HEK293T (cell line): Measurements from ENCODE around the gene ADPGK.

ENCODE experiments used
- CTCF ChIA-PET: fragments of 350-600 bp; formaldehyde crosslinking; extraction: SDS; loops from one replicate; lab custom pipeline; 2021; ENCODE audit warnings: antibody characterized with exemption, inconsistent platforms; lab: Yijun Ruan, JAX
- POLR2A ChIA-PET: fragments of 350-600 bp; formaldehyde crosslinking; extraction: SDS; loops from one replicate; lab custom pipeline; 2020; ENCODE audit warnings: antibody characterized with exemption, inconsistent platforms; lab: Yijun Ruan, JAX
- DNase-seq: peaks from one replicate; pipeline ENCODE4 v3.0.0; 2012; ENCODE audit warnings: mixed read lengths; ENCODE audit errors: extremely low spot score
- ARNT ChIP-seq: fragments of 450-650 bp; IDR thresholded peaks from 2 replicates; pipeline ENCODE4 v1.6.1; 2017; ENCODE audit warnings: mild to moderate bottlenecking
- BHLHE40 ChIP-seq: fragments of 450-650 bp; IDR thresholded peaks from 2 replicates; pipeline ENCODE4 v1.6.1; 2016; ENCODE audit warnings: mild to moderate bottlenecking, moderate library complexity, borderline replicate concordance
- CTBP1 ChIP-seq: fragments of 450-650 bp; IDR thresholded peaks from 2 replicates; pipeline ENCODE4 v1.6.1; 2016; ENCODE audit warnings: borderline replicate concordance
- ELF4 ChIP-seq: fragments of 450-650 bp; IDR thresholded peaks from 2 replicates; pipeline ENCODE4 v1.6.1; 2017; ENCODE audit warnings: antibody characterized with exemption
- FOXA1 ChIP-seq: fragments of 450-650 bp; IDR thresholded peaks from 2 replicates; pipeline ENCODE4 v1.6.1; 2016; ENCODE audit warnings: mild to moderate bottlenecking
- FOXK2 ChIP-seq: fragments of 450-650 bp; IDR thresholded peaks from 2 replicates; pipeline ENCODE4 v1.6.1; 2016; ENCODE audit warnings: mild to moderate bottlenecking
- FOXM1 ChIP-seq: fragments of 450-650 bp; IDR thresholded peaks from 2 replicates; pipeline ENCODE4 v1.6.1; 2017; ENCODE audit warnings: mild to moderate bottlenecking, borderline replicate concordance
- HDGF ChIP-seq: fragments of 450-650 bp; IDR thresholded peaks from 2 replicates; pipeline ENCODE4 v1.6.1; 2017; ENCODE audit warnings: antibody characterized with exemption, borderline replicate concordance
- L3MBTL2 ChIP-seq: fragments of 450-650 bp; conservative IDR thresholded peaks from 2 replicates; pipeline ENCODE4 v1.6.1; 2016; ENCODE audit warnings: mild to moderate bottlenecking
- LEF1 ChIP-seq: fragments of 450-650 bp; IDR thresholded peaks from 2 replicates; pipeline ENCODE4 v1.6.1; 2017; ENCODE audit warnings: mild to moderate bottlenecking, borderline replicate concordance
- NFRKB ChIP-seq: fragments of 450-650 bp; IDR thresholded peaks from 2 replicates; pipeline ENCODE4 v1.6.1; 2016; ENCODE audit warnings: mild to moderate bottlenecking, moderate library complexity
- SP1 ChIP-seq: fragments of 450-650 bp; IDR thresholded peaks from 2 replicates; pipeline ENCODE4 v1.6.1; 2017
- SUZ12 ChIP-seq: fragments of 450-650 bp; IDR thresholded peaks from 2 replicates; pipeline ENCODE4 v1.6.1; 2016; ENCODE audit warnings: mild to moderate bottlenecking
- TARDBP ChIP-seq: fragments of 450-650 bp; IDR thresholded peaks from 2 replicates; pipeline ENCODE4 v1.6.1; 2016
- ZNF384 ChIP-seq: fragments of 450-650 bp; IDR thresholded peaks from 2 replicates; pipeline ENCODE4 v1.6.1; 2016
- TF ChIP-seq, protein P1 (sequence below): fragments of 450-650 bp; IDR thresholded peaks from 2 replicates; pipeline ENCODE4 v1.6.1; 2016

Gene ADPGK

DNA sequence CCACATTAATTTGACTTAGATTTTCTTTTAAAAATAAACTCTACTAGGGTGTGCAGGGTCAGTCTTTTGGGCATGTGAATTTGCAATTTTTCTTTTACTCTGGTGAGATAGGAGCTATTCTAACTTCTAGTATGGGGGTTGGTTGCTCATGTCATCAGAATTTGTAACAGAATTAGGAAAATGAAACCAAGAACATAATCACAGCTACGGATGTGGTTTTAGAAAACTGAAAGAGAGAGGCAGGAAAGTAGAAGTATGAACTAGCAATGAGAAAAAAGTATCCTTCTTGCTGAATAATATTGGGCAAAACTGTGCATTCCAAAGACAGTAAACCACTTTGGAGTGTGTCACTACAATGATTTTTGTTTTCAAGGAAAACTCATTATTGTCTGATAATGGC, 43.3 kb downstream of the ADPGK start:
- DNase-seq = no peak
- TF ChIP-seq FOXA1 = no peak
- TF ChIP-seq ARNT = no peak
- no peak for TF ChIP-seq SUZ12
- TF ChIP-seq CTBP1 = no peak
- TF ChIP-seq TARDBP = no peak
- TF ChIP-seq LEF1 = no peak
- no peak for TF ChIP-seq BHLHE40
- no peak for TF ChIP-seq ZNF384
- no peak for TF ChIP-seq NFRKB
- TF ChIP-seq HDGF = no peak
- no peak for TF ChIP-seq FOXK2
- TF ChIP-seq ELF4 = no peak
- TF ChIP-seq FOXM1 = no peak
- no peak for TF ChIP-seq L3MBTL2
- TF ChIP-seq, protein P1, sequence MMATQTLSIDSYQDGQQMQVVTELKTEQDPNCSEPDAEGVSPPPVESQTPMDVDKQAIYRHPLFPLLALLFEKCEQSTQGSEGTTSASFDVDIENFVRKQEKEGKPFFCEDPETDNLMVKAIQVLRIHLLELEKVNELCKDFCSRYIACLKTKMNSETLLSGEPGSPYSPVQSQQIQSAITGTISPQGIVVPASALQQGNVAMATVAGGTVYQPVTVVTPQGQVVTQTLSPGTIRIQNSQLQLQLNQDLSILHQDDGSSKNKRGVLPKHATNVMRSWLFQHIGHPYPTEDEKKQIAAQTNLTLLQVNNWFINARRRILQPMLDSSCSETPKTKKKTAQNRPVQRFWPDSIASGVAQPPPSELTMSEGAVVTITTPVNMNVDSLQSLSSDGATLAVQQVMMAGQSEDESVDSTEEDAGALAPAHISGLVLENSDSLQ = no peak
- no peak for TF ChIP-seq SP1
- ChIA-PET CTCF (no interaction called here), POLR2A (no interaction called here)

DNA sequence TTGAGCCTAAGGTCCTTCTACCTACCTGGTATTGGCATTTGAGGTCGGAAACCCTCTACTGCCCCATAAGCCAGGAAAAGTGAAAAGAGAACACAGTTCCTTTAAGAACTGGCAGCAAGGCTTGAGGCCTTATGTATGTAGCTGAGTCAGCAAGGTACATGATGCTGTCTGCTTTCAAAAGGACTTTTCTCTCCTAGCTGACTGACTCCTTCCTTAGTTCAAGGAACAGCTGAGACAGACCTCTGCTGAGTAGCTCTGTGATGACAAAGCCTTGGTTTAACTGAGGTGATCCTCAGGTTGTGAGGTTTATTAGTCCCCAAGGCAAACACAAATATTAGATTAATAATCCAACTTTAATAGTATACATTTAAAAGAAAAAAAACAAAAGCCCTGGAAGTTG, 45.8 kb downstream of the ADPGK start:
- DNase-seq = no peak
- no peak for TF ChIP-seq CTBP1
- no peak for TF ChIP-seq SUZ12
- no peak for TF ChIP-seq TARDBP
- POLR2A ChIA-PET = no interaction called here
- CTCF ChIA-PET = no interaction called here

- TF ChIP-seq, protein P1 = no peak
- TF ChIP-seq FOXA1 = no peak
- no peak for TF ChIP-seq ARNT
- ChIA-PET CTCF (interaction anchor here (1.1 kb wide), 1 partner anchor 15 kb away, joined by 4 read pairs; no protein-coding TSS in a partner anchor), POLR2A (no interaction called here)
- DNase-seq = no peak
These were observed 46.5 kb downstream of the ADPGK start for GRCh38 chr15:72737061-72737460.

DNA sequence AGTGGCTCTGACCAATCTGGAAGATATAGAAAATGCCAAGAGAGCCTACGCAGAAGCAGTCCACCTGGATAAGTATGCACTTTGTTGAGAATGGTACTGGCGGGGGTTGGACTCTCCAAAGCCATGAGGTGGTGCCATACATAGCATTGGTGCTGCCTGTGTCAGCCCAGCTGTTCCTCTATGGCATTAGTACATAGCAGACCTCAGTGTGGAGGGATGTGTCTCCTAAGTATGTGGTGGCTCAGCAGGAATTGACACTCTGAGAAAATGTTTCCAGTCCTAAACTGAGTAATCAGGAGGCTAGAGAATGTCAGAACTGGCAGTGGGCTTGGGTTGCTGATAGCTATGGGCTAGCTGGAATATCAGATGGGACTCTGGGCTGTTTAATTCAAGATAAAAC, 48.4 kb downstream of the ADPGK start:
- POLR2A ChIA-PET = no interaction called here
- CTCF ChIA-PET = interaction anchor here (1.1 kb wide), 1 partner anchor 34 kb away, joined by 4 read pairs; no protein-coding TSS in a partner anchor
- no peak for DNase-seq
- no peak for TF ChIP-seq LEF1
- TF ChIP-seq NFRKB = no peak
- no peak for TF ChIP-seq ELF4
- TF ChIP-seq BHLHE40 = no peak
- no peak for TF ChIP-seq HDGF
- no peak for TF ChIP-seq ARNT
- no peak for TF ChIP-seq TARDBP
- TF ChIP-seq FOXA1 = no peak

- TF ChIP-seq BHLHE40 = no peak
- TF ChIP-seq SUZ12 = no peak
- no peak for TF ChIP-seq HDGF
- TF ChIP-seq ZNF384 = no peak
- TF ChIP-seq L3MBTL2 = no peak
- TF ChIP-seq ARNT = no peak
- TF ChIP-seq CTBP1 = no peak
- TF ChIP-seq FOXK2 = no peak
- TF ChIP-seq NFRKB = no peak
- no peak for TF ChIP-seq FOXM1
- TF ChIP-seq, protein P1 = no peak
- TF ChIP-seq TARDBP = no peak
- TF ChIP-seq ELF4 = no peak
- no peak for TF ChIP-seq LEF1
- no peak for TF ChIP-seq SP1
- no peak for TF ChIP-seq FOXA1
- DNase-seq = no peak
- ChIA-PET CTCF (interaction anchor here (0.6 to 4.6 kb wide), 2 partner anchors 12 to 235 kb away, joined by 5 to 15 read pairs; no protein-coding TSS in a partner anchor), POLR2A (no interaction called here)
These were observed 49.4 kb downstream of the ADPGK start for GRCh38 chr15:72733941-72734738.

GRCh38 chr15:72732516-72732915, 51.0 kb downstream of the ADPGK start:
- DNase-seq = no peak
- TF ChIP-seq NFRKB (no peak), L3MBTL2 (no peak), TARDBP (no peak), ZNF384 (no peak), BHLHE40 (no peak), ARNT (no peak), LEF1 (no peak), SP1 (no peak)
- TF ChIP-seq, protein P1 = no peak
- ChIA-PET POLR2A (interaction anchor here (1.2 to 1.4 kb wide), 2 partner anchors 11 to 46 kb away, joined by 3 to 4 read pairs; partner anchors contain the start of genes BBS4 and HIGD2B), CTCF (interaction anchor here (4.6 kb wide), 1 partner anchor 10 kb away, joined by 15 read pairs; no protein-coding TSS in a partner anchor)
